ENCODE data around the gene TFAM.

- TF ChIP-seq, protein P1, sequence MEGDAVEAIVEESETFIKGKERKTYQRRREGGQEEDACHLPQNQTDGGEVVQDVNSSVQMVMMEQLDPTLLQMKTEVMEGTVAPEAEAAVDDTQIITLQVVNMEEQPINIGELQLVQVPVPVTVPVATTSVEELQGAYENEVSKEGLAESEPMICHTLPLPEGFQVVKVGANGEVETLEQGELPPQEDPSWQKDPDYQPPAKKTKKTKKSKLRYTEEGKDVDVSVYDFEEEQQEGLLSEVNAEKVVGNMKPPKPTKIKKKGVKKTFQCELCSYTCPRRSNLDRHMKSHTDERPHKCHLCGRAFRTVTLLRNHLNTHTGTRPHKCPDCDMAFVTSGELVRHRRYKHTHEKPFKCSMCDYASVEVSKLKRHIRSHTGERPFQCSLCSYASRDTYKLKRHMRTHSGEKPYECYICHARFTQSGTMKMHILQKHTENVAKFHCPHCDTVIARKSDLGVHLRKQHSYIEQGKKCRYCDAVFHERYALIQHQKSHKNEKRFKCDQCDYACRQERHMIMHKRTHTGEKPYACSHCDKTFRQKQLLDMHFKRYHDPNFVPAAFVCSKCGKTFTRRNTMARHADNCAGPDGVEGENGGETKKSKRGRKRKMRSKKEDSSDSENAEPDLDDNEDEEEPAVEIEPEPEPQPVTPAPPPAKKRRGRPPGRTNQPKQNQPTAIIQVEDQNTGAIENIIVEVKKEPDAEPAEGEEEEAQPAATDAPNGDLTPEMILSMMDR (conservative IDR thresholded peaks at IDR 0.05 in 1 of 2, IDR thresholded peaks at IDR 0.05 in 1 of 2; ENCODE audit: extremely low read depth in 1 of 2, insufficient read depth in 1 of 2, low read depth in 1 of 2, low read length in 2 of 2), result peak; percentile 35 to 62
- no peak for TF ChIP-seq EZH2 (IDR thresholded peaks at IDR 0.05; ENCODE audit: borderline replicate concordance, low read length)
These were observed 29.2 kb downstream of the TFAM start for GRCh38 chr10:58414270-58415041.
